Adipose tissue (tissue), 3 donors: ENCODE data around the gene PRPF4. TPM values are rescaled to one million over a fixed set of nuclear protein-coding genes. Genes with fewer than 3 reads are reported as not detected.

ENCODE experiments used
- H3K27ac ChIP-seq: one replicate; pipeline ENCODE4 v1.5.1; 2013; ENCODE audit warnings: low read depth, low read length
- WGBS, 3 donors: extraction: QIAGEN DNeasy Blood & Tissue Kit; methylation state at CpG; one replicate each; pipeline ENCODE4 v1.1.7; 2013; 5-methylcytosine and 5-hydroxymethylcytosine counted together
- polyA plus RNA-seq, 3 donors: library from polyadenylated mRNA; stranded (reverse); fragments of 200-250 nt; gene quantifications; one replicate each; pipeline ENCODE4 v1.2.3, GENCODE V29; 2013
- donor health status: healthy with polysubstance abuse.
- donor health status: Bipolar disorder and iron deficiency.
- donor health status: healthy.

PRPF4 gene
- polyA plus RNA-seq, 3 donors, result 9.2 to 15.1 (median 13.9) TPM

GRCh38 chr9:113302792-113303418 is 27.4 kb downstream of the PRPF4 start, which contains the start of gene RNF183:
Gene RNF183 (minus strand): TSS chr9:113303376. CDS start chr9:113298184, 5,192 bp downstream.
- no peak within 1 kb of the TSS for H3K27ac ChIP-seq

DNA sequence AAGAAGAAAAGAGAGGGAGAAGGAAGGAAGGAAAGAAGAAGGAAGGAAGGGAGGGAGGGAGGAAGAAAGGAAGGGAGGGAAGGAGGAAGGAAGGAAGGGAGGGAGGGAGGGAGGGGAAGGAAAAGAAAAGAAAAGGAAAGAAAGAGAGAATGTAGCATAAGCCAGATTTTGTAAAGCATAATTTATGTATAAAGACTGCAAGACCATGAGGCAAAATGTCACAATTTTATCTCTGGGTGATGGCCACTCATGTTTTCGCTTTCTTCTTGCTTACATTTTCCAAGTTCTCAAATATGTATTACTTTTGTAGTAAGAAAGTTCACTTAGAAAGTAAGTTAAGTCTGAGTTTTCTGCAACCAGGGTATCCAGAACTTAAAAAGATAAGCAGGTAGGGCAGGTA is 31.1 kb downstream of the PRPF4 start:
- no peak overlapping the region for H3K27ac ChIP-seq
- WGBS, 3 donors, result 88 to 94% (median 90%) methylated on average over 1 of the region's 1 CpG

More at GRCh38 chr9:113302792-113303418, 27.4 kb downstream of the PRPF4 start, which contains the start of gene RNF183:
- WGBS, 3 donors, result 54 to 87% (median 75%) methylated on average over 25 of the region's 25 CpGs

GRCh38 chr9:113307396-113307975 is 32.0 kb downstream of the PRPF4 start:
- H3K27ac ChIP-seq, result no peak overlapping the region
- WGBS, 3 donors, result 62 to 74% (median 67%) methylated on average over 8 of the region's 8 CpGs

- no peak overlapping the region for H3K27ac ChIP-seq
- 8 to 9% (median 8%) methylated on average over 2 of the region's 2 CpGs for WGBS, 3 donors
Measured at GRCh38 chr9:113309204-113309813, 33.9 kb downstream of the PRPF4 start.

DNA sequence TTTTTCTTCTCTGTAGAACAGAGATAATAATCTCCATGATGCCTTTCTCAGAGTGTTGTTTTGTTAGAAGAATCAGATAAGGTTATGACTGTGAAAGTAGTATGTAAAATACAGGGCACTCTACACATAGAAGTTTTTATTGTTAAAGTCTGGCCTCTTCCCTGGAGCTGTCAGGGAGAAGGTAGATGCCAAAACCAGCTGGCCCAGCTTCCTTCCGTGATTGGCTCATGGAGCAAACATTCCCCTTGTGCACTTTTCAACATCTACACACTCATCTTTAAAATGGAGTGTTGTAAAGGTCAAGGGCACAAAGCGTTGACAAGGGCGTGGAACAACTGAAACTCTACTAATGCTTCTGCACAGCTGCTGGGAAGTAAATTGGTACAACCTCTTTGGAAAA is 35.1 kb downstream of the PRPF4 start:
- H3K27ac ChIP-seq, result no peak overlapping the region
- 35 to 61% (median 56%) methylated on average over 3 of the region's 3 CpGs for WGBS, 3 donors

DNA sequence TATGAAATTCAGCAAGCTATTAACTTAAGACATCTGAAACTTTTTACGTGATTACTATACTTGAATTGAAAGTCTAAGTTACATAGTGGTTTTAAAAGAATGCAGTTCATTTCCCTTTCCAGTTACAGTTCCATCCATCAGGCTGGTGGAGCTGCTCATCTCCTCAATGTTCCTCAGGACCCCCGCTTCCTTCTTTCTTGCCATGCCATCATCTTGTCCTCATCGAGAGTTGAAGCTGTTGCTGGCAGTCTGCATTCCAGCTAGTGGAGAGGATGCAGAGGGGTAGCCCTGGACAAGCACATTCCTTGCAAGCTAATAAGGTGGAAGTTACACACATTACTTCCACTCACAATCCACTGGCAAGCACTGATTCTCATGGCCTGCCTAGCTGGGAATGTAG is 36.5 kb downstream of the PRPF4 start:
- no peak overlapping the region for H3K27ac ChIP-seq
- WGBS, 3 donors, result 83 to 89% (median 87%) methylated on average over 3 of the region's 3 CpGs

GRCh38 chr9:113313261-113313660 is 37.8 kb downstream of the PRPF4 start:
- 40 to 90% (median 86%) methylated on average over 5 of the region's 5 CpGs for WGBS, 3 donors

GRCh38 chr9:113315231-113315630 is 39.8 kb downstream of the PRPF4 start:
- H3K27ac ChIP-seq, result no peak overlapping the region

More at GRCh38 chr9:113313261-113313660, 37.8 kb downstream of the PRPF4 start:
- H3K27ac ChIP-seq, result no peak overlapping the region

DNA sequence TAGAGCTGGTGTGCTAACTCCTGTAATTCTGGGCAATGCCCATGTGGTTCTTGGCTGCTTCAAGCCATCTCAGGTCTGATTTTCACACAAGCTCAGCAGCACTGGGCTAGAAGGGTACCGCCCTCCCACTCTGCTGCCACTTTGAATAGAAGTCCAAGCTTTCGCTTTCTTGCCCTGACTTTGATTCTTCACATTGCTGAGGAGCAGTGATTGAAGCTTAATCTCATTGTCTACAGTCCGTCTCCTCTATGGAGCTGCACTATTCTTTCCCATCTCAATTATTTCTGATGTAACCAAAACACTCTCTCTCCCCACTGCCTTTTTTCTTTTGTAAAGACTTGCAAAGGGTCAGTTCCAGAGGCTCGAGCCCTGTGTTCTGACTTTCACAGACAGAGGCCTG is 40.6 kb downstream of the PRPF4 start:
- H3K27ac ChIP-seq, result no peak overlapping the region
- 93 to 95% (median 94%) methylated on average over 4 of the region's 4 CpGs for WGBS, 3 donors

GRCh38 chr9:113317777-113318176 is 42.3 kb downstream of the PRPF4 start:
- WGBS, 3 donors, result 55 to 71% (median 64%) methylated on average over 2 of the region's 2 CpGs
- no peak overlapping the region for H3K27ac ChIP-seq

DNA sequence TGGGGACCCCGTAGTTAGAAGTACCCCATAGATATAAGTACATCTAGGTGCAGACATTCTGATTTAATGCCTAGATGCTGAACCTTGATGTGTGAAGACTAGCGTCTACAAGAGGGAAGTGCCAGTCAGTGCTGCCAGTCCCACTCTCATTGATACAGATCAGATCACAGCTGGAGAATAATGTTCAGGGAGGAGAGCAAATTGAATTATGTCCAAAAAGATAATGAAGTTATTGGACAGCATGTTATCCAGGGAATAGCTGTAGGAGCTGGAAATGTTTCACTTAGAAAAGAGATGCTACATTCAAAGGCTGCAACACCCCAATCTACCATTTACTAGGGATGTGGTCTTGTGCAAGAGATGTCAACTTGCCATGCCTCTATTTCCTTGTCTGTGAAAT is 43.6 kb downstream of the PRPF4 start:
- WGBS, 3 donors, result 92 to 97% (median 94%) methylated on average over 2 of the region's 2 CpGs
- no peak overlapping the region for H3K27ac ChIP-seq

GRCh38 chr9:113320051-113320450 is 44.6 kb downstream of the PRPF4 start:
- no peak overlapping the region for H3K27ac ChIP-seq
- WGBS, 3 donors, result 91 to 95% (median 93%) methylated on average over 3 of the region's 3 CpGs

DNA sequence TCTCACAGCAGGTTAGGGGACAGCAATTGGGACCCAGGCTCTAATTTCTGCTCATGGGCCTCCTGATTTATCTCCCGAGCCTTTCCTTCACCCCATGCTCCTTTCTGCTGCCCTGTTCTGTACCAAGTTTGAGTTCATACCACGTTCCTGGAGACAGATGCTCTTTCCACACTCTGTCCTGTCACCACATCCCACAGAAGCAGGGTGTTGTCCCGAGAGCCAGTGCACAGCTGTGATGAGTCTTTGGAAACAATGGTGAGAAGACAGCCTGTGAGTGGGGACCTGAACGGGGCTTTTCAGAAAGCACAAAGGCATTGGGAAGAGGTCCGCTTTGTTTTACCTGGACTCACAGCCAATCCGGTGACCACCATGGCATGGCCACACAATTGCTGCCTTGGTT is 47.2 kb downstream of the PRPF4 start:
- H3K27ac ChIP-seq, result no peak overlapping the region
- WGBS, 3 donors, result 79 to 86% (median 83%) methylated on average over 6 of the region's 6 CpGs

DNA sequence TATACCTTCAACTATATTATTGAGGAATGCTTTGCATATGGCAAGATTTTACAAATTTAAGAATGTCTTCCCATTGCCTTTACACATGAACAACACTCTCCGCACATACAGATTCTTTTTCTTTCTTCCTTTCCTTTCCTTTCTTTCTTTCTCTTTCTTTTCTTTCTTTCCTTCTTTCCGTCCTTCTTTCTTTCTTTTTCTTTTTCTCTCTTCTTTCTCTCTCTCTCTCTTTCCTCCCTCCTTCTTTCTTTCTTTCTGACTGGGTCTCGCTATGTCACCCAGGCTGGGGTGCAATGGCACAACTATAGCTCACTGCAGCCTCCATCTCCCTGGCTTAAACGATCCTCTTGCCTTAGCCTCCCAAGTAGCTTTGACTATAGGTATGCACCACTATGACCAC is 50.8 kb downstream of the PRPF4 start:
- WGBS, 3 donors, result 95 to 96% (median 96%) methylated on average over 4 of the region's 4 CpGs
- H3K27ac ChIP-seq, result no peak overlapping the region

GRCh38 chr9:113328045-113328782 is 52.8 kb downstream of the PRPF4 start:
- H3K27ac ChIP-seq, result no peak overlapping the region
- WGBS, 3 donors, result 94 to 96% (median 96%) methylated on average over 3 of the region's 3 CpGs

DNA sequence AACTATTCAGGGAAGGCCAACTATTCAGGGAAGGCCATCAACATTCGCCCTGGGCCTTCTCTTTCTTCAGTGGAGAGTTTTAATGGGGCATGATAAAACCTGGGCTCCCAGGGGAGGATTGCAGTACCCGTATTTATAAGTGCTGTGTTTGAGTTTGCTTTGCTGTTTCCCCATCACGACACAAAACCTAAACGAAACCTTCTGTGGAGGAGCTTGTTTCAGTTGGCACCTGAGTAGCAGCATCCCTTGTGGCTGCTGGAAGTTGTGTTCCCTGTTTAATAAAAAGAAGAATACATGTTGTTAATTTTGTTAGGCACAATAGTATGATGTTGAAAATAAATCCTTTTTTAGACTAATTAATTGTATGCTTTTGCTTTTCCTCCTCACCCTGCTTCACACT is 56.3 kb downstream of the PRPF4 start:
- WGBS, 3 donors, result 71 to 79% (median 79%) methylated on average over 4 of the region's 4 CpGs
- H3K27ac ChIP-seq, result no peak overlapping the region

DNA sequence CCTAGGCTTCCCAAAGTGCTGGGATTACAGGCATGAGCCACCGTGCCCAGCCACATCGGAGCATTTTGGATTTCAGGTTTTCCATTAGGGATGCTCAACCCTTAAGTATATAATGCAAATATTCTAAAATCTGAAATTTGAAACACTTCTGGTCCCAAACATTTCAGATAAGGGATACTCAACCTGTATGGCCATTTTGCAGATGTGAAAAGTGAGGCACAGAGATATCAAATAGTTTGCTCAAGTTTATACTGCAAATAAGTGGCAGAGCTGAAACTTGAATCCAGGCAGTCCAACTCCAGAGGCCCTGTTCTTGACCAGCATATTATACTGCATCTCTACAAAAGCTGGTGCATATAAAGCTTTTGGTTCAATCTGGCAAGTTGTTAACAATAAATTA is 62.3 kb downstream of the PRPF4 start:
- WGBS, 3 donors, result 95 to 100% (median 96%) methylated on average over 2 of the region's 2 CpGs

GRCh38 chr9:113340011-113340699 is 64.7 kb downstream of the PRPF4 start, which contains the start of gene WDR31:
Gene WDR31 (minus strand): TSS chr9:113340275. CDS start chr9:113332022, 8,253 bp downstream.
- 0 to 1% (median 0%) methylated on average over 40 to 46 of the region's 46 CpGs for WGBS, 3 donors
- H3K27ac ChIP-seq, result no peak within 1 kb of the TSS

More for the DNA sequence above, 62.3 kb downstream of the PRPF4 start:
- no peak overlapping the region for H3K27ac ChIP-seq
